ENCODE data around the gene STRBP.

DNA sequence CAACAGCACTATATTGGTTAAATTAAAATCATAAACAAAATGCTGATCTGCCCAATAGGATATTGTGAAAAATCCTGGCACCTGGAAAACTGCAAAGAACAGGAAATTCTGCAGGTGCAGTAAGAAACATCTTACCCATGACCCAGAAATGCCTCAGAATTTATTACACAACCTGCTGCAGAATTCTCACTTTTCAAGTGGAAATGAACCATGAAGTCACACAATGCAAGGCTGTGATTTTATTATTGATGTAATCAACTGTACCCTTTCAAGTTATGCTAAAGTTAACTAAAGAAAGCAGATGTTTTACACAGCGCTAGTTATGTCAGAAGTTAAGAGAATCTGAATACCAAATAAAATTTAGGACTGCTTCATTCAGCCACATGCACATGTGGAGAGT, 6.0 kb downstream of the STRBP start:
- TF ChIP-seq POLR2AphosphoS5 (IDR thresholded peaks at IDR 0.05; ENCODE audit: low read depth, low read length) (no peak), POU2F2 (IDR thresholded peaks at IDR 0.05; ENCODE audit: low read depth, low read length) (no peak), POLR2A (IDR thresholded peaks at IDR 0.05; ENCODE audit: low read depth, low read length) (no peak), TAF1 (IDR thresholded peaks at IDR 0.05; ENCODE audit: low read depth, low read length) (no peak)
